ENCODE results near the gene GIGYF2. TPM values are rescaled to one million over a fixed set of nuclear protein-coding genes. Genes with fewer than 3 reads are reported as not detected.

The GIGYF2 gene
- total and polyA plus RNA-seq, 11 donors, result 25.3 to 78.1 (median 56.5) TPM

GRCh38 chr2:232761301-232761907, 64.3 kb downstream of the GIGYF2 start:
- intact Hi-C loops (cut with DNase I), result loop anchor here in 1 of 10 donors (10.0 kb wide), 1 partner anchor 493 kb away; the partner anchor contains the start of gene ATG16L1
- Histone ChIP-seq H3K27me3 (no peaks in the 10 kb centered on the region), H3K4me1 (no peaks in the 10 kb centered on the region), H3K36me3 (peaks cover 0 to 100% (median 78%) of the 10 kb centered on the region in 9 donors), H3K4me3 (no peak overlapping the region), H3K9me3 (no peaks in the 10 kb centered on the region), H3K27ac (no peak overlapping the region)
- DNase-seq (no peak), ATAC-seq (no peak)
- TF ChIP-seq POLR2A (IDR thresholded peaks at IDR 0.05), result no peak
- TF ChIP-seq, protein P1, sequence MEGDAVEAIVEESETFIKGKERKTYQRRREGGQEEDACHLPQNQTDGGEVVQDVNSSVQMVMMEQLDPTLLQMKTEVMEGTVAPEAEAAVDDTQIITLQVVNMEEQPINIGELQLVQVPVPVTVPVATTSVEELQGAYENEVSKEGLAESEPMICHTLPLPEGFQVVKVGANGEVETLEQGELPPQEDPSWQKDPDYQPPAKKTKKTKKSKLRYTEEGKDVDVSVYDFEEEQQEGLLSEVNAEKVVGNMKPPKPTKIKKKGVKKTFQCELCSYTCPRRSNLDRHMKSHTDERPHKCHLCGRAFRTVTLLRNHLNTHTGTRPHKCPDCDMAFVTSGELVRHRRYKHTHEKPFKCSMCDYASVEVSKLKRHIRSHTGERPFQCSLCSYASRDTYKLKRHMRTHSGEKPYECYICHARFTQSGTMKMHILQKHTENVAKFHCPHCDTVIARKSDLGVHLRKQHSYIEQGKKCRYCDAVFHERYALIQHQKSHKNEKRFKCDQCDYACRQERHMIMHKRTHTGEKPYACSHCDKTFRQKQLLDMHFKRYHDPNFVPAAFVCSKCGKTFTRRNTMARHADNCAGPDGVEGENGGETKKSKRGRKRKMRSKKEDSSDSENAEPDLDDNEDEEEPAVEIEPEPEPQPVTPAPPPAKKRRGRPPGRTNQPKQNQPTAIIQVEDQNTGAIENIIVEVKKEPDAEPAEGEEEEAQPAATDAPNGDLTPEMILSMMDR (IDR thresholded peaks at IDR 0.05), result peak in 10 of 12 donors; percentile 15 to 51 (median 38)
- 56 to 62% (median 58%) methylated on average over 3 of the region's 3 CpGs for WGBS, 4 donors

DNA sequence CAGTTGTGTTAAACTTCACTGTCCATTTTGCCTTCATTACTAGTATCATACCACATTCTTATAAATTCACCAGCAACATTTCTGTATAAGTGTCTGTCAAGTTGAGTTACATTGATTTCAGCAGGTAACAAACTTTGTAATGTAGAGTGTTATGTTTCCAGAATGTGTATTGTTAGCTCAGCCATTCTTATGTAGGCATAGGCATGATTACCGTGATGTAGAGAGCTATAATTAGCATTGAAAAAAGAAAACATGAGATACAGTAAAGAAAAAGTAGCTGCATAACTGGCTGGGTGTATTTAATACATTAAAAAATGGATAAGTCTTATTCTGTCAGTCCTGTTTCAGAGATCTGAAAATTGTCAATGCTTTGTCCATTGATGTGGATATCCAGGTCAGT, 70.7 kb downstream of the GIGYF2 start:
- peaks cover 0 to 97% (median 80%) of the 10 kb centered on the region in 9 donors for H3K36me3 ChIP-seq
- ATAC-seq, result no peak

GRCh38 chr2:232770207-232770606, 73.1 kb downstream of the GIGYF2 start:
- Histone ChIP-seq H3K4me3 (no peak overlapping the region), H3K9me3 (no peaks in the 10 kb centered on the region), H3K27ac (no peak overlapping the region), H3K36me3 (peaks cover 0 to 91% (median 69%) of the 10 kb centered on the region in 9 donors), H3K27me3 (no peaks in the 10 kb centered on the region), H3K4me1 (peaks cover 0 to 6% (median 0%) of the 10 kb centered on the region in 12 donors)
- TF ChIP-seq, protein P1 (IDR thresholded peaks at IDR 0.05), result no peak
- no peak for TF ChIP-seq POLR2A (IDR thresholded peaks at IDR 0.05)
- ATAC-seq, result no peak
- intact Hi-C loops (cut with DNase I), result no loop called here
- DNase-seq, result no peak

More for the DNA sequence above, 70.7 kb downstream of the GIGYF2 start:
- no peaks in the 10 kb centered on the region for H3K9me3 ChIP-seq
- peaks cover 0 to 6% (median 0%) of the 10 kb centered on the region in 12 donors for H3K4me1 ChIP-seq
- TF ChIP-seq POLR2A (IDR thresholded peaks at IDR 0.05), result no peak
- TF ChIP-seq, protein P1 (IDR thresholded peaks at IDR 0.05), result no peak
- intact Hi-C loops (cut with DNase I), result loop anchor here in 1 of 10 donors (10.0 kb wide), 1 partner anchor 487 kb away; the partner anchor contains the start of gene ATG16L1
- no peaks in the 10 kb centered on the region for H3K27me3 ChIP-seq
- WGBS, 4 donors, result 55 to 66% (median 59%) methylated on average over 1 of the region's 1 CpG
- no peak overlapping the region for H3K4me3 ChIP-seq
- no peak for DNase-seq
- H3K27ac ChIP-seq, result no peak overlapping the region

GRCh38 chr2:232771870-232772269, 74.7 kb downstream of the GIGYF2 start:
- intact Hi-C loops (cut with DNase I), result no loop called here
- ATAC-seq, result no peak
- Histone ChIP-seq H3K4me1 (peaks cover 0 to 6% (median 0%) of the 10 kb centered on the region in 12 donors), H3K36me3 (peaks cover 0 to 83% (median 58%) of the 10 kb centered on the region in 9 donors), H3K27ac (no peak overlapping the region), H3K4me3 (no peak overlapping the region), H3K9me3 (no peaks in the 10 kb centered on the region), H3K27me3 (no peaks in the 10 kb centered on the region)
- no peak for DNase-seq
- 94 to 100% (median 97%) methylated on average over 1 of the region's 1 CpG for WGBS, 4 donors
- no peak for TF ChIP-seq POLR2A (IDR thresholded peaks at IDR 0.05)
- TF ChIP-seq, protein P1 (IDR thresholded peaks at IDR 0.05), result no peak

Data from heart left ventricle (tissue), 16 donors.